GM04503 (cell line): Measurements from ENCODE around the gene MEGF6.

Experiments
- DNase-seq: peaks from one replicate; pipeline ENCODE4 v3.0.0-alpha.2; 2012; ENCODE audit warnings: low read depth

MEGF6 gene

DNA sequence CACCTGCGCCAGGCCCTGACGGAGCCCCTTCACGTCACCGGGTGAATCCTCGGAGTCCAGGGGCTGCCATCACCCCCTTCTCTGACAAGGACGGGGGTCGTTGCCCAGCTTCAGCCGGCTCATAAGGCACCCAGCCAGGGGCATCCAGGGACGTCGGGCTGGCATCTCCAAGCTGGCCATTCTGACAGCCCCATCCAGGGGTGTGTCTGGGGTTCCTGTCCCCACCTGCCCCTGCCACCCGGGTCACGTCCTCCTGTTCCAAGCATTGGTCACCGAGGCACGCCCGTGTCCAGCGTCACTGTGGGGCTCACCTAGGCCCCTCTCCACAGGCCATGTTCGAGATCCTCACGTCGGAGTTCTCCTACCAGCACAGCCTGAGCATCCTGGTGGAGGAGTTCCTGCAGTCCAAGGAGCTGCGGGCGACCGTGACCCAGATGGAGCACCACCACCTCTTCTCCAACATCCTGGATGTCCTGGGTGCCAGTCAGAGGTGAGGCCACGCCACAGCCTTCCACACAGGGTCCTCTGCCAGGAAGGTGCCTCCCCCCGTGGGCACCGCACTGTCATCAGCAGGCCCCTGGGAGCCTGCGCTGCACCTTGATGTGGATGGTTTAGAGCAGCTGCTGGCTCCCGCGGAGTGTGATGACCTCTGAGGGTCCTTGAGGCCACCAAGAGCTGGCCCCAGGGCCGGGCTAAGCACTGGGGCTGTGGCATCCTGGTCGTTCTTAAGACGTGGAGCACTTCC, 142.0 kb downstream of the MEGF6 start:
- DNase-seq = no peak

DNA sequence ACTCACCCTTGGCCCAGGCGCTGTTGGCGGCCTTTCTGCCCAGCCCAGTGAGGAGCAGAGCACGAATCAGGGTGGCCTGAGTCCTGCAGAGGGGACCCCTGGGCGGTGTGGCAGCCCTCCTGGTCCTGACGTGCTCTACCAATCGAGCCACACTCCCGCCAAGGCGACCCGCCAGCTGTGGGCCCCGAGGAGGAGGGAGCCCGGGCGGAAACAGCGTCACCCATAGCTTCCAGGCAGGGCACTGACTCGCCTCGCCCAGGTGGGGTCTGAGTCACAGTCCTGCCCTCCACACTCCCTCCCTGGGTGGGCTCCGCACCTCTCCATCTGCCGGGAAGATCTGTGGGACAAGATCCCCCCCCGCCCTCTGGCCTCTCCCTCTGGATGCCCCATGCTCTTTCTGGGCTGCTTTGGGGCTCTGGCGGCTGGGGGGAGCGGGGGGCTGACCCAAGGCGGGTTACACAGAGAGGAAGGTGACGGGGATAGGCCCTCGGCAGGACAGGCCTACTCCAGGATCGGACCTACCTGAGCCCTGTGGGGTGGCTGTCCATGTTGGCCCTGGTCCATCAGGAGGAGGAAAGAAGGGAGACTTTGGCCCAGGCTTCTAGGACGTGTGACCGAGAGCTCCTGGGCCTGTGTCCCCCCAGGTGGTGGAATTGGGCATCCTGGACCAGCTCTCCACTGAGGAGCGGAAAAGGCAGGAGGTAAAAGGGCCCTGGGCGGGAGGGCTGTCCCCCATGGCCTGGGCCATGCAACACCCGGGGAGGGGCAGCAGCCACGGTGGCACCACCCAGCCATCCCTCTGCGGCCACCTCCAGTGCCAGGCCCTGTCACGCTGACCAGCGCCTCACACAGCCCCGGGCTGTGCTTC, 142.8 kb downstream of the MEGF6 start:
- no peak for DNase-seq

DNA sequence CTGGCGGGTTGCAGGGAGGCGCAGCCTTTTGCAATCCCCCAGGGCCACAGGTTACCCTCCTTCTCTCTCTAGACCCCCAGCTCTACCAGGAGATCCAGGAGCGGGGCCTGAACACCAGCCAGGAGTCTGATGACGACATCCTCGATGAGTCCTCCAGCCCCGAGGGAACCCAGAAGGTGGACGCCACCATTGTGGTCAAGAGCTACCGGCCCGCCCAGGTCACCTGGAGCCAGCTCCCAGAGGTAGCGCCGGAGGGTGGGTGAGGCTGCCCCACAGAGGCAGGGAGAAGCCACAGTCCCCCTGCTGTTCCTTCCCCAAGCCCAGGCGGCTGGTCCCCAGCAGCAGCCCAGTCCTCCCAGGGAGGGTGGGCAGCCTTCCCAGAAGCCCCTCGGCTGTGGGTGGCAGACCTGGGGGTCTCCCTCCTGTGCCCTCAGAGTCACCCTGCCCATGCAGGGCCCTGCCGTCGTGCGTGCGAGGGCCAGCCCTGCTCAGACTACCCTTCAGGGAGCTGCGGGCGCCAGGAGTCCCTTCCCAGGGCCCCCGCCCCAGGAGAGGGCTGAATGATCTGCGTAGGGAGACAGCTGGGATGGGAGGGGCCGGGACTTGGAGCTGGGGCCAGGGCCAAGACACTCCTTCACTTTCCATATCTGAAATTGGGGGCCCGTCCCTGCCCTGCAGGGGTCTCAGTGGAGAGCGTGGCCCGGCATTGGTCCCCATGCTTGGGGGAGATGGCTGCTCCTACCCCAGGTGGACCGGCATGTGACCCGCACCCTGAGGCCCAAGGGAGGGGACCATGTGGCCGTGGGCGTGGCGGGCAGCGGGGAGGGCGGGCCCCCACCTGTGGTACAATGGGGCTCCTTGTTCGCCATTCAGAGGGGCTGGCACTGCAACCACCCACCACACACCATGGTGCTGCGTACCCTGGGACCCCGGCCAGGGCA, 143.9 kb downstream of the MEGF6 start:
- no peak for DNase-seq

DNA sequence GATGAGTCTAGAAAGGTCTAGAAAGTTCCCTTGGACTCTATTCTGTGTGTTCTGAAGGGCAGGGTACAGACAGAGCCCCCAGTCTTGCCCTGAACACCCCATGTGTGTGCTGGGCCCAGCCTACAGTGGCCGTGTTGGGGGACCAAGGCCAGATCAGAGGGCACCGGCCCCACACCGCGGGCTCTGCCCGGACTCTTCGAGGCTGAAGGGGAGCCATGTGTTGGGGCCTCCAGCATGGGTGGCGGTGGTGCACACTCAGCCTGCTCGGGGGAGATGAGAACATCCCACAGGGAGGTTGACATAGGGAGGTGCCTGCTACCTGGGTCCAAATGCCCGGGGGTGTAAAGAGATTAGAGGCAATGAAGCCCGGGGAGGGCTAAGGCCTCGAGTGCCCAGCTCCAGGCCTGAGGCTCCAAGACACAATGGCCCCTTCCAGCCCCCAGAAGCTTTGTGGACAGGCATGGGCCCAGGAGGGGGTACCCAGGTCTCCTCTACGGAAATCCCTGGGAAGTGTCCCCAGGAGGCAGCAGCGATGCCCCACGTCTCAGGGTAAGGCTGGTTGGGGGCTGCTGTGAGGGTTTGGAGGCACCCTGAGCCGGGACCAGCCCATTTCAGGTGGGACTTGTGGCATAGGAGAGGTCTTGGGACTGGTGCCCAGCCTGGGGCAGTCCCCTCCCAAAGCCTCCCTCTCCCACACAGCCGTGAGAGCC, 144.8 kb downstream of the MEGF6 start:
- DNase-seq = no peak

DNA sequence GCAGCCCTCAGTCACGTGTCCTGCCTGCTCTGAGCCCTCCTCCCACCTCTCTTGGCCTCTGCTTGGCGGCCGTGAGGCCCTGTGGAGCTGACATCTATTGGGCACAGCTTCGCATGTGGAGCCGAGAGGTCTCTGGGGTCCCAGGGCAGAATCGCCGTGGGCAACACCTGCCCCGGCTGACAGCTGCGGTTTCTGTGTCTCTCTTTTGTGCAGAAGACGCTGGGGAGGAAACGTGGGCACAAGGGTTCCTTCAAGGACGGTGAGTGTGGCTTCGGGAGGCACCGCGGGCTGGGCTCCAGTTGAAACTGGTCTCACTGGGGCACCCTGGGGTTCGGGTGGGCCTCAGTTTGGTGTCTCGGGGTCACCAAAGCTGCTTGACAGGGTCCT, 145.4 kb downstream of the MEGF6 start:
- DNase-seq = no peak

DNA sequence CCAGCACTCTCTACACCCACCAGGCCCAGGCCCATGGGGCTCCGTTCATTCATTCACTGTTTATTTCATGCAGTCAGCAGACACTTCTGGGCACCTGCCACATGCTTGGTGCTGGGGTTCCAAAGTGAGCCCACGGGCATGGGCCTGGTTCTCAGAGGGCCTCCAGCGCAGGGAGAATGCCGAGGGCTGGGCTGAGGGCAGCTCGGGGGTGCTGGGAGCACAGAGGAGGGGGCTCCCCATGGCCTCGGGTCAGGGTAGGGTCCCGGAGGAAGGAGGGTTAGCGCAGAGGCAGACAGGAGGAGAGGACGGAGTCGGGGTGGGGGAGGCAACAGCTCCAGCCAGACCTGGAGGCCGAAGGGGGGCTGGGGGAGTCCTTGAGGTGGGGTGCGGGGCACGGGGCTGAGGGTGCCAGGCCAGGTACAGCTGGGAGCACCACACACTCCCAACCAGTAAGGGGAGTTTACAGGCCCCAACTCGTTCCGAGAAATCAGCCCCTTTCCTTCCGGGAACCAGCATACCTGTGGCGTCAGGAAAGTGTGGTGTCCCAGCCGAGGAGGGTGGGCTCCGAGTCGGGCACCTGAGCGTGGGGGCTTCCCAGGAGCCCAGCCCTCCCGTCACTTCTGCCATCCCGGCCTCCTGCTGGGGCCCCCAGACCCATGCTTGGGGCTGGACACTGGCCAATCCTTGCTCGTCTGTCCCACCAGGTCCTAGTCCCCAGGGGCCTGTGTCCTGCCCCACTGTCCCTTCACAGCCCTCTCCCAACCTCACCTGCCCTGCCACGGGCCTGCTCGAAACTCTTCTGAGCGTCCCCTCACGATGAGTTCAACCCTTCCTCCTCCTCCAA, 146.0 kb downstream of the MEGF6 start:
- no peak for DNase-seq

DNA sequence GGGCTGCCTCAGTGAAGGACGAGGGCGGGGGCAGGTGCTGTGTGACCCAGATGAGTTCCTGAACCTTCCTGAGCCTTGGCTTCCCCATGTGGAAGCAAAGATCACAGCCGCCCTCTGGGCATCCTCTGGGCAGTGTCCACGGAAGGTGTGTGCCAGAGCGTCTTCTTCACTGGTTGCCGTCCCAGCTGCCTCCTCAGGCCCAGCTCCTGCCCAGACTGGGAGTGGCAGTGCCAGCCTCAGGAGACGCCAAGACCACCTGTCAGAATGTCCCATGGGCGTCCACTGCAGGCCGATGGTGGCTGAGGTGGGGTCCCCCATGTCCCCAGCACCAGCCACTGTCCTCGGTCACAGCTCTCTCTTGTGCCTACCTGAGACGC, 146.7 kb downstream of the MEGF6 start:
- DNase-seq = no peak

DNA sequence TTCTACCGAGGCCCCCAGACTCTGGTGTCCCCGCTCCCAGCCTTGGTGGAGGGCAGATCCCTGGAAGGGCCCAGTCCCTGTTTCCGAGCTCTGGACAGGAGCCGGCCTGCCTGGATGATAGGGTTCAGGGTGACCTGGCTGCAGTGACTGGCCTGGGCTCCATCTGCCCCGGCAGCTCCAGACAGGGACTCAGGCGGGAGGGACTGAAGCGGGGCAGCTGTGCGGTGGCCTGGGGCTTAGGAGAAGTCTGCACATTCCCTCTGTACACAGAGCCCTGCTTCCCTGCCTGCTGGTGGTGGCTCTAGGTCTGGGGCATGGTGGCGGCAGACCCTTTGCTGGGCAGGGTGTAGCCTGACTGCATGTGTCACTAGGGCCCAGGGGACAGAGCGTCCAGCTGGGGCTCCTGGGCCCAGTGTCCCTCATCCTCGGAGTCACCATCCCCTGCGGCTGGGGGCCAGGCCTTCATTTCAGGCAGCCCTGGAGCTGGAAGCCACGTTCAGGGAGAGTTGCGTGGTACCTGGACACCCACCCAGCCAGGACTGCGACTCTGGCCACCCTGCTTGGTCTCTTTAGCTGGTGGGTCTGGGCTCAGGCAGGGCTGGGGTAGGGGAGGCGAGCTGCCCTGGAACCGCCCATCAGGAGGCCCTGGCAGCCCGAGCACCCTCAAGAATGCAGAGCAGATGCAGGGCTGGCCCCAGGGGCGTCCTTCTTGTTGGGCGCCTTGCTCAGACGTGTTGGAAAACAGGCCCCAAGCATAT, 147.2 kb downstream of the MEGF6 start:
- no peak for DNase-seq

DNA sequence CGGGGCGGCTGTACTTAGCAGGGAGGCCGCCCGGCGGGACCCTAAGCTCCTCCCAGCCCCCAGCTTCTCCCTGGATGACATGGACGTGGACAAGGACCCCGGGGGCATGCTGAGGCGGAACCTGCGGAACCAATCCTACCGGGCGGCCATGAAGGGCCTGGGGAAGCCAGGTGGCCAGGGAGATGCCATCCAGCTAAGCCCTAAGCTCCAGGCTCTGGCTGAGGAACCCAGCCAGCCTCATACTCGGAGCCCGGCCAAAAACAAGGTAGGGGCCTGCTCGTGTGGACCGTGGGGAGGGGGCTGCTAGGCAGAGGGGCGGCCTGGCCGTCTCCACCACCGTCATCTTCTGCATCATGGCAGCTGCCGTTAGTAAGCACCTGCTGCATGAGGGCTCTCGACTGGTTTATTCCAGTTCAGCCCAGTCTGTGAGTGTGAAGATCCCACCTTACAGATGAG, 147.9 kb downstream of the MEGF6 start:
- DNase-seq = no peak

DNA sequence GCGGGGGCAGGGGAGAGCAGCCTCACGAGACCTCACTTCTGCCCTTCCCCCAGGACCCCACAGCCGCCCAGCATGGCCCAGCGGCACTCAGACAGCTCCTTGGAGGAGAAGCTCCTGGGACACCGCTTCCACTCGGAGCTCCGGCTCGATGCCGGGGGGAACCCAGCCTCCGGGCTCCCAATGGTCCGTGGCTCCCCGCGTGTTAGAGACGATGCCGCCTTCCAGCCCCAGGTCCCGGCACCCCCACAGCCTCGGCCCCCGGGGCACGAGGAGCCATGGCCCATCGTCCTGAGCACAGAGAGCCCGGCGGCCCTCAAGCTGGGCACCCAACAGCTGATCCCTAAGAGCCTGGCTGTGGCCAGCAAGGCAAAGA, 148.3 kb downstream of the MEGF6 start:
- DNase-seq = no peak

DNA sequence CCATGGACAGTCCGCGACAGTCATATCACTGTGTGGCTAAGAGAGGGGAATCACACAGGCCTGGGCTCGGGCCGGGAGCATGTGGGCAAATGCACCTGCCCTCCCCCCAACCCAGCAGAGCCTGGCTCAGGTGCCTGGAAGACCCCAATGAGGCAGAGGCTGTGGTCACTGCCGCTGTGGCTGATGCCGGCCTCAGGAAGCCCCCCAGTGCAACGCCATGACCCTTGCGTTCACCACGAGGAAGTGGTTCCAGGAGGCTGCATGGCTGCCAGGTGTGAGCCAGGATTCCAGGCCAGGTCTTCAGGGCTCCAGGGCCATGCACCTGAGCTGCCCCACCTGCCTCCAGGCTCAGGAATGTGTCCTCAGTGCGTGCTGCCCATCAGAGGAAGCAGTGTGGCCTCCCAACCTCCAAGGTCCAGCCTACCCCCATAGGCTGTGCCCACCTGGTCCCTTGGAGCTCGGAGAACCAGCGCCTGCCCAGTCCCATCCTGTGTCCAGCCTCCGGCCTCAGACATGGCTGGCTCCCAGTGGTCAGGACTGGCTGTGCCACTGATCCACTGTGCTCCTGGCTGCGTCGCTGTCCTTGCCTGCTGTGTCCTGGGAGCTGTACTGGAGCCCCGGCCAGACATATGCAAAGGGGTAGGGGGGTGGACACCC, 148.8 kb downstream of the MEGF6 start:
- no peak for DNase-seq

DNA sequence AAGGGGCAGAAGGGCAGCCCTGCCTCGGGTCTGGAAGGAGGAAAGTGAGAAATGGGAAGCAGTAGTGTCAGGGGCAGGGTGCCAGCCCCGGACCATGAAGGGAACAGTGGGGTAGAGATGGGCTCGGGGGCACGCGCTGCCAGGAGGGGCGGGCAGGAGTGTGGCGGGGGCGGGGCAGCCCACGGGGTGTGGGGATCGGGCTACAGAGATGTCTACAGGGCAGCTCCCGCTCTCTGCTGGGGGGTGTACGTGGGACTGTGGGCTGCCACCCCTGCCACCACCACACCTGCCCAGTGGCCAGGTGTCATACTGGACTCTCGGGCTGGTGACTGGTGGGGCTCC, 149.4 kb downstream of the MEGF6 start:
- no peak for DNase-seq

DNA sequence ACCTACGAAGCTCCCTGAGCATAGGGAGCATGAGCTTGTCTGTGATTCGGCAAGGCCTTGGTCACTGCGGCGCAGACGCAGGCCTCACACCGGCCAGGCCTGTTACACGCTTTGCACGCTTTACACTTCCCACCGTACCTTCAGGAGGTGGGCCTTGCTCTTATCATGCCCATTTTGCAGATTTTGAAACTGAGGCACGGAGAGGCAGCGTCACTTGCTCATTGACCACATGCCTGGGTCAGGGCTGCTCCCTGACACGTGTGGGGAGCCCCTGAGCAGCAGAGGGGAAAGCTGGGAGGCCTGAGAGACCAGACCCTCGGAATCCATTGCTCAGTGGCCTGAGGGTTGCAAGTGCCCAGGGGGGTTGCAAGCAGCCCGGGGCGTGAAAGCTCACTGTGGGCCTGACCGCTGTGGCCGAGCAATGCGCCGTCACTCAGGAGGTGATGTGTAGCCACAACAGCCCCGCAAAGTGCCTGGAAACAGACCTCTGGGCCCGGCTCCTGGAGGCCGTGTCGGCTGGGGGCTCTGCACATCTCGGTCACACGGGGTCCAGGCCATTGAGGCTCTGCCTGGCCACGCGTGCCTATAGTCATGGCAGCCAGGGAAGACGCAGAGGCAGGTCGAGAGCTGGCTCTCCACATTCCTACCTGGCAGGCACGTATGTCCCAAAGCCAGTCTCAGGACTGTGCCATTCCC, 149.9 kb downstream of the MEGF6 start:
- no peak for DNase-seq

DNA sequence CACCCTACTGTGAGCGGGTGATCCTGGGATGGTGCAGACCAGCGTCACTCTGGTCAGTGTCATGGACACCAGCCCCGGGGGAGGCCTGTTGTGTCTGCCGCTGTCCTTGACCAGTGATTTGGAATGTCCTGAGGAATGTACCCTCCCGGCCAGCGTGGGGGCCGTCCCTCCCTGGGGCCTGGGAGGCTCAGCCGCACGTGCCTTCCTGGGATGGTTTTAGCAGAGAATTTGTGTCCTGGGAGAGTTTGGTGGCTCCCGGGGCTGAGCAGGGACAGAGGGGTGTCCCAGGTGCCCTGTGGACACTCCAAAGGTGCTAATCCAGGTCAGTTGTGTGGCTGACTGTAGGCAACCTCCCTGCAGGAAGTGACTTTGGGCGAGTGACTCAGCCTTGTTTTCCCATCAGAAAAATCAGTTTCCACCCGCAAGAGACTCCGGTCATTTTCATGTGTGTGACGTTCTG, 150.6 kb downstream of the MEGF6 start:
- no peak for DNase-seq

DNA sequence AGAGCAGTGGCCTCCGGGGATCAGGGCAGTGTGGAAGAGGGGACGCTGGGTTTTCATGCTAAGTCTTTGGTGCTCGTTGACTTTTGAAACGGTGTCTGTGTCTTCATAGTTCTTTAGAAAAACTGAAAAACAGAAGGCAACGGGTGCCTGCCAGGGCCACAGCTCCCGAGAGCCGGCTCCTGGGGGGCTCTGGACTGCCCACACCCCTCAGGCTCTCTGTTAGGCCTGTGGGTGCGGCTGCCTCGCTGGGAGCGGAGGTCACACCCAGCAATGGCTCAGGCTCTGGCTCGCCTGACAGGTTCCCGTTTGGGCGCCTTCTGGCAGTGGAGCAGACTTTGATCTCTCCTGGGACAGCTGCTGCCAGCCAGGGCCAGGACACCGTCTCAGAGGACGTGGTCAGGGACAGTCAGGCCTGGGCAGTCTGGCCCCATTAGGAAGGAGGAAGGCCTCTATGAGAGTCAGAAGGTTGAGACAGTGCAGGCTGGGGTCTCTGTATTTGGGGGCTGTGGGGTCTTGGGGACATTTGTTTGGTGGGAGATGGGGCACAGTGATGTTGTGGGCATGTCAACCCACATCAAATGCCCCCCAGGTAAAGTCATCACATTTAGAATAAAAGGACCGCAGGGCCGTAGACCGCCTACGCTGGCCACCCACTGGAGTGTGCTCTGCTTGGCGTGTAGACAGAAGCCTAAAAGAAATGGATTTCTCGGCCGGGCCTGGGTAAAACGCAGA, 151.2 kb downstream of the MEGF6 start:
- DNase-seq = no peak

DNA sequence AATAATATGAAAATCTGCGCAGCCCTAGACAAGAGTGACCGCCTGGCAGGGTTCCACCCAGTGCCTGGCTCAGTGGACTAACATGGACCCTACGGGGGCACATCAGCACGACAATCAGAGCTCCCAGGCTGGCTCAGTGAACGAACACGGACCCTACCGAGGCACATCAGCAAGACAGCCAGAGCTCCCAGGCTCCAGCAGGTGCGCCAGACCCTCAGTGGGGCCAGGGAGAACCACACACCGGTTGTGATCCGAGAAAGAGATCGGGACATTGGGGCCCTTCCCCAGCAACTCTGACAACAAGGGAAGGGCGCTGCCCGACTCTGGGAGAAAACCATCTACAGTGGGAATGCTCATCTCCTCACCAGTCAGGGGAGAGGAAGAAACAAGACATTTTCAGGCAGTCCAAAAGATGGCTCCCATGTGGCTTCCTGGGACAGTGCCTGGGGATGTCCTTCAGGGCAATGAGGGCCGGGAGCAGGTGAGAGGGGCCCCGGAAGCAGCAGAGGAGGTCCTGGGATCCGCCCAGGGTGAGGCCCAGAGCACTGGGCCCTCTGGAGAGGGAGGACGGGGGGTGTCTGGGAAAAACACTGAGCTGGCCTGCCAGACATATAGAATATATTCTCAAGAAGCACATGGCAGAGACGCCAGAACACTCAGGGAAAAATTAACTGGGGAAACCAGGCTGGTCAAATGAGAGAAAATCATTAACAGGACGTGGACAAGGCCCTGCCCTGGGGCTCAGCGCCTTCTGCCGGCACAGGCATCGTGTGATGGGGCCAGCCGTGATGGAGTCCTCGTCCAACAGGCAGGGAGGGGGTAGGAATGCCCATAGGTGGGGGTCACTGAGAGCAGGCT, 152.0 kb downstream of the MEGF6 start:
- no peak for DNase-seq
